ENCODE results near the gene SERPINB2.

Gene SERPINB2

DNA sequence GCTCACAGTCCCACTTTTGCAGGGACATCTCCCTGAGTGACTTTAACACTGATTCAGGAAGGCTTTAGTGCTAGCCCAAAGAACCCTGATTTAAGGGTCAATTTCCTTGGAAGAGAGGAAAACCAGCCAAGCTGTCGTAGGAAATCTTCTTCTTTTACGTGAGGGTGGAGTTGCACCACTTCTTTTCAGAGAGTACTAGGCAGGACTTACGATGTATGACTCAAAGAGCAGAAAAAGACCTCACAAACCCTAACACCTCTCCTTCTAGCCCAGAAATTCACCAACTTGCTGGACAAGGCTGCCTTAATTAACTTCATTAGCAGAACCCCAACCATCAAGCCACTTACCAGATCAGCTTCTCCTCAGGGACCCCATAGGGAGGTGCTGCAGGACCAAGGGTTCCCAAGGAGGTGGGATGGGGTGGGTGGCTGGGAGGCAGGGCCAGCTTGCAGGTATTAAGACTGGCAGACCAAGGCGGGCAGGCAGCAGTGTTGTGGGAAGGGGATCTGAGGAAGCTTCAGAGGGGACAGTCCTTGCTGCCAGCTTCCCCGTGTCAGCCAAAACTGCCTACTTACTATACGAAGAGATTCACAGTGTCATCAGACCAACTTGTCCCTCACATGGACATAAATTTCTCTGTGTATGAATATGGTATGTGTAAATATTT lies 6.7 kb downstream of the SERPINB2 start:
- DNase-seq (ENCODE audit: low read depth): no peak
- H3K4me3 ChIP-seq (ENCODE audit: low read depth, low read length): no peak overlapping the region
- TF ChIP-seq, protein P1, sequence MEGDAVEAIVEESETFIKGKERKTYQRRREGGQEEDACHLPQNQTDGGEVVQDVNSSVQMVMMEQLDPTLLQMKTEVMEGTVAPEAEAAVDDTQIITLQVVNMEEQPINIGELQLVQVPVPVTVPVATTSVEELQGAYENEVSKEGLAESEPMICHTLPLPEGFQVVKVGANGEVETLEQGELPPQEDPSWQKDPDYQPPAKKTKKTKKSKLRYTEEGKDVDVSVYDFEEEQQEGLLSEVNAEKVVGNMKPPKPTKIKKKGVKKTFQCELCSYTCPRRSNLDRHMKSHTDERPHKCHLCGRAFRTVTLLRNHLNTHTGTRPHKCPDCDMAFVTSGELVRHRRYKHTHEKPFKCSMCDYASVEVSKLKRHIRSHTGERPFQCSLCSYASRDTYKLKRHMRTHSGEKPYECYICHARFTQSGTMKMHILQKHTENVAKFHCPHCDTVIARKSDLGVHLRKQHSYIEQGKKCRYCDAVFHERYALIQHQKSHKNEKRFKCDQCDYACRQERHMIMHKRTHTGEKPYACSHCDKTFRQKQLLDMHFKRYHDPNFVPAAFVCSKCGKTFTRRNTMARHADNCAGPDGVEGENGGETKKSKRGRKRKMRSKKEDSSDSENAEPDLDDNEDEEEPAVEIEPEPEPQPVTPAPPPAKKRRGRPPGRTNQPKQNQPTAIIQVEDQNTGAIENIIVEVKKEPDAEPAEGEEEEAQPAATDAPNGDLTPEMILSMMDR (conservative IDR thresholded peaks at IDR 0.05; ENCODE audit: low read depth, low read length): no peak

DNA sequence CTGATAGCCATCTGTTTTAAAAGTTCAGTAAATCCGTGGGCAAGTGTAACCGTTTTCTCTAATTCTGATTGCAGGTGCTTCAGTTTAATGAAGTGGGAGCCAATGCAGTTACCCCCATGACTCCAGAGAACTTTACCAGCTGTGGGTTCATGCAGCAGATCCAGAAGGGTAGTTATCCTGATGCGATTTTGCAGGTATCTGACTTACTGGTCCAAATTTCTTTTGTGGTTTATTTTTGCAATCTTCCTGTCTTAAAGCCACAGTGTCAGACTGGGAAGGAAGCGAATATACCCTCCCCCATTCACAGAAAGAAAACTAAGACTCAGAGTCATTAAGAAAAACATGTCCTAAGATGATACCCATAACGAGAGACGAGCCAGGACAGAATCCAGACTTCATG lies 7.7 kb downstream of the SERPINB2 start:
- DNase-seq (ENCODE audit: low read depth): no peak
- no peak overlapping the region for H3K4me3 ChIP-seq (ENCODE audit: low read depth, low read length)
- TF ChIP-seq, protein P1 (conservative IDR thresholded peaks at IDR 0.05; ENCODE audit: low read depth, low read length): no peak

DNA sequence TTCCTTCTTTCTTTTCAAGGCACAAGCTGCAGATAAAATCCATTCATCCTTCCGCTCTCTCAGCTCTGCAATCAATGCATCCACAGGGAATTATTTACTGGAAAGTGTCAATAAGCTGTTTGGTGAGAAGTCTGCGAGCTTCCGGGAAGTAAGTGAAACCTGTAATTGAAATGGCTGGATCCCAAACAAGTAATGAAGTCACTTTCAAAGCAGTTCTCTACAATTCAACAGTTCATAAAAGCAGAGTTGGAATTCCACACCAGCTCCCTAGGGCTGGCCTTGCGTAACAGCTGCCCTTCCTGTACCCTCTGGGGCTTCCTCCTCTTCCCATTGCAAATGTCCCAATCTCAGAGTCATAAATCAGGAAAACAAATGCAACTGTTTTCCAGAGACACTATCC lies 9.6 kb downstream of the SERPINB2 start:
- H3K4me3 ChIP-seq (ENCODE audit: low read depth, low read length): no peak overlapping the region
- no peak for DNase-seq (ENCODE audit: low read depth)
- TF ChIP-seq, protein P1 (conservative IDR thresholded peaks at IDR 0.05; ENCODE audit: low read depth, low read length): no peak

DNA sequence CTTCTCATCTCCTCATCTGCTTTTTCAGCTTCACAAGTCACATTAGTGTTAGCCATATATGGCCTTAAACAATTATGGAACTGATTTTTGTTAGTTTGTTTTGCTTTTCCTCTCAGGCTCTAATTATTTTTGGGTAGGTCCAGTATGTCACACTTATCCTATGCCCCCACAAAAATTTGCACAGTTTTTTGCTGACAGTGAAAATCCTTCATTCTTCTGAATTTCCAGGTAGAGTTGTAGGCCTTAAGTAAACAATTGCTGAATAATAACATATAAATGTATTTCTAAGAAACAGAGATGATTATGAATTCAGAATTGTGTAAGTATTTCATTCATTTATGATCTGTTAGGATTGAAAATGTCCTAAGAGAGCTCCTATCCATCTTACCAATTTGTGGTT lies 11.7 kb downstream of the SERPINB2 start:
- TF ChIP-seq, protein P1 (conservative IDR thresholded peaks at IDR 0.05; ENCODE audit: low read depth, low read length): no peak
- no peak overlapping the region for H3K4me3 ChIP-seq (ENCODE audit: low read depth, low read length)
- DNase-seq (ENCODE audit: low read depth): no peak

DNA sequence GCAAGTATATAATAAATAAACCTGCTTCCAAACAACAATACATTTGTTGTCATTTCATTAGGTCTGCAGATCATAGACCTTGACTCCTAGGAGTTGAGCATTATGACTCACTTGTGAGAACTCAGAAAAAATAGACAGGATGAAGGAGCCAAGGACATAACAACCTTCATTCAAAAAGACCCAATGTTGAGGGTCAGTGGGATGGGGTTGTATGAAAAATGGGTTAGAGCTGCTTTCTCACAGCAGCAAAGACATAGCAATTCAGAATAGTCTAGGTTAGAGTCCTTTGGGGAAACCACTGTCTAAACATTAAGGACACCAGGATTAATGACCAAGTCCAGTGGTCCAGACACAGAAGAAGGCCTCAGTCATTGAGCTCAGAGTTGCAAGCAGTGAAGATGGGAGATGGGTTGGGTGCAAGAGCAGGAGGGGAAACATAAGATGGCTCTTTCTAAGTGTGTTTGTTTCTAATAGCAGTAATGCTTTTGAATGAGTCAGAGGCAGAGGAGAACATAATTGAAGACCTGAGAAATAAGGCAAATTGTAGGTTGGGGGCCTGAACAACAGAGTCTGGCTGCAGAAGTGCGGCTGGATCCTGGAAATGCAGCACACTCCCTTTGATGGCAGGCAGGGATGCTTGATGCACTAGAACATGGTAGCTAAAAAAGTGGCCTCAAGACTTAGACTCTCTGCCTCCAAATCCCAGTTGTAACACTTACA lies 16.5 kb downstream of the SERPINB2 start:
- no peak overlapping the region for H3K4me3 ChIP-seq (ENCODE audit: low read depth, low read length)
- TF ChIP-seq, protein P1 (conservative IDR thresholded peaks at IDR 0.05; ENCODE audit: low read depth, low read length): no peak
- no peak for DNase-seq (ENCODE audit: low read depth)

DNA sequence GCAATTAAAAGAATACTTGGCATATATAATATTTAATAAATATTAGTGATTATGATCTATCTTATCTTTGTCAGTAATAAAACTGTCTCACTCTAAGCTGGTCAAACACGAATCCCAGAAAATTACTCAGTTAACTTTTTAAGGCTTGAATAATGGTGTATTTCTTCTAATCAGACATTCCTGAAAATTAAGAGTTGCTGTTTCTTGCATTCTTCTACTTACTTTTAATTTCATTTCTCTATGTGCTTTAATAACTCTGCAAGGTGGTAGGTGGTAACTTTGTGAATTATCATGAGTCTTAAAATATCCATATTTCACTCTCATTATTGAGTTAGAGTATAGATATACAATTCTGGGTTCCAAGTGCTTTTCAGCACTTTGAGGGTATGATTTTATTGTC lies 17.2 kb downstream of the SERPINB2 start:
- no peak for DNase-seq (ENCODE audit: low read depth)
- TF ChIP-seq, protein P1 (conservative IDR thresholded peaks at IDR 0.05; ENCODE audit: low read depth, low read length): no peak
- H3K4me3 ChIP-seq (ENCODE audit: low read depth, low read length): no peak overlapping the region

DNA sequence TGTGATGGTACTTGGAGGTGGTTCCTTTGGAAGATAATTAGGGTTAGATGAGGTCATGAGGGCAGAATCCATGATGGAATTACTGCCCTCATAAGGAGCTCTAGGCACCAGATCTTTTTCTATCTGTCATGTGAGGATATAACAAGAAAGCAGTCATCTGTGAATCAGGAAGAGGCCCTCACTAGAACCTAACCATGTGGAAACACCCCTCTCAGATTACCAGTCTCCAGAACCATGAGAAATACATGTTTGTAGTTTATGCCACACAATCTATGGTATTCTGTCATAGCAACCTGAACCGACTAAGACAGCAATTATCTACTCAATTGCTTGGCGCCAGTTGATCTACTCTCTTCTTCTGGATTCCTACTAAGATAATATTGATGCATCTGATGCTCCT lies 17.9 kb downstream of the SERPINB2 start:
- DNase-seq (ENCODE audit: low read depth): no peak
- H3K4me3 ChIP-seq (ENCODE audit: low read depth, low read length): no peak overlapping the region
- TF ChIP-seq, protein P1 (conservative IDR thresholded peaks at IDR 0.05; ENCODE audit: low read depth, low read length): no peak
